ENCODE results near the gene LIPA. TPM values are rescaled to one million over a fixed set of nuclear protein-coding genes. Genes with fewer than 3 reads are reported as not detected.
"Not testable (repeated sequence)": the region's sequence is repeated elsewhere in the genome, so short reads cannot be mapped to it uniquely, and the experiment has no call there.

The LIPA gene
- total RNA-seq, 1 donor from 2014 or later, result 70.2 TPM

- Histone ChIP-seq H3K27me3 (ENCODE audit: insufficient read depth, low read length) (no peaks in the 10 kb centered on the region), H3K9me3 (ENCODE audit: insufficient read depth, low read depth, low read length) (no peaks in the 10 kb centered on the region), H3K79me2 (ENCODE audit: insufficient read depth, low read length) (no peaks in the 10 kb centered on the region), H3K4me3 (ENCODE audit: insufficient read depth, low read depth, low read length) (no peak overlapping the region), H3K4me1 (ENCODE audit: insufficient read depth, low read length) (no peaks in the 10 kb centered on the region), H3K36me3 (ENCODE audit: insufficient read depth, low read length) (no peaks in the 10 kb centered on the region), H2AFZ (ENCODE audit: low read depth, low read length) (no peak overlapping the region), H4K20me1 (ENCODE audit: insufficient read depth, low read length) (no peaks in the 10 kb centered on the region), H3K4me2 (ENCODE audit: low read length) (no peak overlapping the region), H3K9ac (ENCODE audit: low read length) (no peak overlapping the region), H3K27ac (ENCODE audit: low read depth, low read length) (no peak overlapping the region)
- Mint-ChIP-seq H3K4me1 (ENCODE audit: low read depth, unreplicated experiment) (peaks cover 4% of the 10 kb centered on the region), H3K4me3 (ENCODE audit: unreplicated experiment) (no peak overlapping the region), H3K9me3 (ENCODE audit: unreplicated experiment) (no peaks in the 10 kb centered on the region), H3K27ac (ENCODE audit: unreplicated experiment) (peak overlapping the region; percentile 16), H3K36me3 (ENCODE audit: low read depth, unreplicated experiment) (no peaks in the 10 kb centered on the region), H3K27me3 (ENCODE audit: low read depth, unreplicated experiment) (no peaks in the 10 kb centered on the region)
- no peak for FAIRE-seq
- no peak for DNase-seq (ENCODE audit: low read depth)
- TF ChIP-seq, protein P1, sequence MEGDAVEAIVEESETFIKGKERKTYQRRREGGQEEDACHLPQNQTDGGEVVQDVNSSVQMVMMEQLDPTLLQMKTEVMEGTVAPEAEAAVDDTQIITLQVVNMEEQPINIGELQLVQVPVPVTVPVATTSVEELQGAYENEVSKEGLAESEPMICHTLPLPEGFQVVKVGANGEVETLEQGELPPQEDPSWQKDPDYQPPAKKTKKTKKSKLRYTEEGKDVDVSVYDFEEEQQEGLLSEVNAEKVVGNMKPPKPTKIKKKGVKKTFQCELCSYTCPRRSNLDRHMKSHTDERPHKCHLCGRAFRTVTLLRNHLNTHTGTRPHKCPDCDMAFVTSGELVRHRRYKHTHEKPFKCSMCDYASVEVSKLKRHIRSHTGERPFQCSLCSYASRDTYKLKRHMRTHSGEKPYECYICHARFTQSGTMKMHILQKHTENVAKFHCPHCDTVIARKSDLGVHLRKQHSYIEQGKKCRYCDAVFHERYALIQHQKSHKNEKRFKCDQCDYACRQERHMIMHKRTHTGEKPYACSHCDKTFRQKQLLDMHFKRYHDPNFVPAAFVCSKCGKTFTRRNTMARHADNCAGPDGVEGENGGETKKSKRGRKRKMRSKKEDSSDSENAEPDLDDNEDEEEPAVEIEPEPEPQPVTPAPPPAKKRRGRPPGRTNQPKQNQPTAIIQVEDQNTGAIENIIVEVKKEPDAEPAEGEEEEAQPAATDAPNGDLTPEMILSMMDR (IDR thresholded peaks at IDR 0.05; ENCODE audit: insufficient read depth, low read depth, low read length), result no peak
- no peak for TF ChIP-seq EZH2 (IDR thresholded peaks at IDR 0.05; ENCODE audit: insufficient read depth, low read length)
Measured at GRCh38 chr10:89173075-89173474, 78.5 kb downstream of the LIPA start.

GRCh38 chr10:89171996-89172395 is 79.6 kb downstream of the LIPA start:
- H3K4me3 Mint-ChIP-seq (ENCODE audit: unreplicated experiment), result no peak overlapping the region
- Histone ChIP-seq H3K9me3 (ENCODE audit: insufficient read depth, low read depth, low read length) (no peaks in the 10 kb centered on the region), H2AFZ (ENCODE audit: low read depth, low read length) (no peak overlapping the region), H3K4me3 (ENCODE audit: insufficient read depth, low read depth, low read length) (no peak overlapping the region), H3K9ac (ENCODE audit: low read length) (no peak overlapping the region), H3K79me2 (ENCODE audit: insufficient read depth, low read length) (no peaks in the 10 kb centered on the region), H3K4me1 (ENCODE audit: insufficient read depth, low read length) (no peaks in the 10 kb centered on the region), H3K27ac (ENCODE audit: low read depth, low read length) (no peak overlapping the region), H3K4me2 (ENCODE audit: low read length) (no peak overlapping the region), H3K36me3 (ENCODE audit: insufficient read depth, low read length) (no peaks in the 10 kb centered on the region), H3K27me3 (ENCODE audit: insufficient read depth, low read length) (no peaks in the 10 kb centered on the region), H4K20me1 (ENCODE audit: insufficient read depth, low read length) (no peaks in the 10 kb centered on the region)
- DNase-seq (ENCODE audit: low read depth), result no peak
- no peak overlapping the region for H3K27ac Mint-ChIP-seq (ENCODE audit: unreplicated experiment)
- peaks cover 4% of the 10 kb centered on the region for H3K4me1 Mint-ChIP-seq (ENCODE audit: low read depth, unreplicated experiment)
- H3K36me3 Mint-ChIP-seq (ENCODE audit: low read depth, unreplicated experiment), result no peaks in the 10 kb centered on the region
- TF ChIP-seq EZH2 (IDR thresholded peaks at IDR 0.05; ENCODE audit: insufficient read depth, low read length), result no peak
- TF ChIP-seq, protein P1 (IDR thresholded peaks at IDR 0.05; ENCODE audit: insufficient read depth, low read depth, low read length), result no peak
- H3K27me3 Mint-ChIP-seq (ENCODE audit: low read depth, unreplicated experiment), result no peaks in the 10 kb centered on the region
- FAIRE-seq, result peak; percentile 68
- no peaks in the 10 kb centered on the region for H3K9me3 Mint-ChIP-seq (ENCODE audit: unreplicated experiment)

GRCh38 chr10:89171263-89171872 is 80.2 kb downstream of the LIPA start:
- no peak overlapping the region for H3K4me3 ChIP-seq (ENCODE audit: insufficient read depth, low read depth, low read length)
- H3K4me1 Mint-ChIP-seq (ENCODE audit: low read depth, unreplicated experiment), result peaks cover 4% of the 10 kb centered on the region
- no peak overlapping the region for H3K27ac ChIP-seq (ENCODE audit: low read depth, low read length)
- no peaks in the 10 kb centered on the region for H4K20me1 ChIP-seq (ENCODE audit: insufficient read depth, low read length)
- no peak overlapping the region for H3K9ac ChIP-seq (ENCODE audit: low read length)
- no peaks in the 10 kb centered on the region for H3K27me3 Mint-ChIP-seq (ENCODE audit: low read depth, unreplicated experiment)
- H3K4me2 ChIP-seq (ENCODE audit: low read length), result no peak overlapping the region
- H3K27me3 ChIP-seq (ENCODE audit: insufficient read depth, low read length), result no peaks in the 10 kb centered on the region
- no peaks in the 10 kb centered on the region for H3K9me3 Mint-ChIP-seq (ENCODE audit: unreplicated experiment)
- no peaks in the 10 kb centered on the region for H3K36me3 Mint-ChIP-seq (ENCODE audit: low read depth, unreplicated experiment)
- no peak overlapping the region for H3K27ac Mint-ChIP-seq (ENCODE audit: unreplicated experiment)
- H3K79me2 ChIP-seq (ENCODE audit: insufficient read depth, low read length), result no peaks in the 10 kb centered on the region
- DNase-seq (ENCODE audit: low read depth) (no peak), FAIRE-seq (peak; percentile 23)
- no peak overlapping the region for H2AFZ ChIP-seq (ENCODE audit: low read depth, low read length)
- H3K4me3 Mint-ChIP-seq (ENCODE audit: unreplicated experiment), result no peak overlapping the region
- TF ChIP-seq, protein P1 (IDR thresholded peaks at IDR 0.05; ENCODE audit: insufficient read depth, low read depth, low read length), result no peak
- no peak for TF ChIP-seq EZH2 (IDR thresholded peaks at IDR 0.05; ENCODE audit: insufficient read depth, low read length)
- no peaks in the 10 kb centered on the region for H3K9me3 ChIP-seq (ENCODE audit: insufficient read depth, low read depth, low read length)
- no peaks in the 10 kb centered on the region for H3K4me1 ChIP-seq (ENCODE audit: insufficient read depth, low read length)
- no peaks in the 10 kb centered on the region for H3K36me3 ChIP-seq (ENCODE audit: insufficient read depth, low read length)

- H2AFZ ChIP-seq (ENCODE audit: low read depth, low read length); DNase-seq (ENCODE audit: low read depth); H3K36me3 ChIP-seq (ENCODE audit: insufficient read depth, low read length); H4K20me1 ChIP-seq (ENCODE audit: insufficient read depth, low read length); H3K4me2 ChIP-seq (ENCODE audit: low read length); FAIRE-seq; H3K27ac ChIP-seq (ENCODE audit: low read depth, low read length); H3K9ac ChIP-seq (ENCODE audit: low read length); H3K27ac Mint-ChIP-seq (ENCODE audit: unreplicated experiment); H3K4me3 ChIP-seq (ENCODE audit: insufficient read depth, low read depth, low read length); H3K4me1 Mint-ChIP-seq (ENCODE audit: low read depth, unreplicated experiment); H3K9me3 Mint-ChIP-seq (ENCODE audit: unreplicated experiment); H3K36me3 Mint-ChIP-seq (ENCODE audit: low read depth, unreplicated experiment); H3K79me2 ChIP-seq (ENCODE audit: insufficient read depth, low read length); H3K27me3 ChIP-seq (ENCODE audit: insufficient read depth, low read length); H3K4me1 ChIP-seq (ENCODE audit: insufficient read depth, low read length); H3K4me3 Mint-ChIP-seq (ENCODE audit: unreplicated experiment); H3K9me3 ChIP-seq (ENCODE audit: insufficient read depth, low read depth, low read length): not testable (repeated sequence)
- peaks cover 14% of the 10 kb centered on the region for H3K27me3 Mint-ChIP-seq (ENCODE audit: low read depth, unreplicated experiment)
Measured at GRCh38 chr10:89168354-89168900, 83.1 kb downstream of the LIPA start.

Data from astrocyte (in vitro differentiated cells and primary cell).